Astrocyte (in vitro differentiated cells and primary cell): ENCODE results near the gene TLR9. TPM values are rescaled to one million over a fixed set of nuclear protein-coding genes. Genes with fewer than 3 reads are reported as not detected.

Experiments
- DNase-seq: peaks from one replicate; pipeline ENCODE4 v3.0.0-alpha.2; 2010; ENCODE audit warnings: low read depth
- FAIRE-seq: peaks from 2 replicates; lab custom pipeline; 2011; peaks lifted over from hg19 to GRCh38; lab: Jason Lieb, UNC
- H2AFZ ChIP-seq: 2 replicates; pipeline ENCODE4 v1.6.0; 2012; ENCODE audit warnings: low read depth, low read length, inconsistent platforms
- H3K27ac ChIP-seq: 2 replicates; pipeline ENCODE4 v1.5.1; 2011; ENCODE audit warnings: low read depth, low read length, inconsistent platforms
- H3K27me3 ChIP-seq: 2 replicates; pipeline ENCODE4 v1.6.0; 2011; ENCODE audit warnings: low read length, inconsistent platforms; ENCODE audit not compliant: insufficient read depth
- H3K36me3 ChIP-seq: 2 replicates; pipeline ENCODE4 v1.5.1; 2011; ENCODE audit warnings: low read length, inconsistent platforms; ENCODE audit not compliant: insufficient read depth
- H3K4me1 ChIP-seq: 2 replicates; pipeline ENCODE4 v1.5.1; 2011; ENCODE audit warnings: low read length, inconsistent platforms; ENCODE audit not compliant: insufficient read depth
- H3K4me2 ChIP-seq: 2 replicates; pipeline ENCODE4 v1.6.0; 2012; ENCODE audit warnings: low read length, inconsistent platforms
- H3K4me3 ChIP-seq: 2 replicates; pipeline ENCODE4 v1.5.1; 2011; ENCODE audit warnings: low read depth, mild to moderate bottlenecking, low read length, inconsistent platforms; ENCODE audit not compliant: insufficient read depth
- H3K79me2 ChIP-seq: 2 replicates; pipeline ENCODE4 v1.6.0; 2012; ENCODE audit warnings: mild to moderate bottlenecking, low read length, inconsistent platforms; ENCODE audit not compliant: insufficient read depth
- H3K9ac ChIP-seq: 2 replicates; pipeline ENCODE4 v1.6.0; 2012; ENCODE audit warnings: mild to moderate bottlenecking, low read length, inconsistent platforms
- H3K9me3 ChIP-seq: 2 replicates; pipeline ENCODE4 v1.5.1; 2012; ENCODE audit warnings: low read depth, mild to moderate bottlenecking, low read length, inconsistent platforms; ENCODE audit not compliant: insufficient read depth
- H4K20me1 ChIP-seq: 2 replicates; pipeline ENCODE4 v1.6.0; 2012; ENCODE audit warnings: low read length, inconsistent platforms; ENCODE audit not compliant: insufficient read depth
- H3K27ac Mint-ChIP-seq: one replicate; pipeline ENCODE4 v1.8.0; 2021; ENCODE audit warnings: mild to moderate bottlenecking, mixed read lengths; ENCODE audit not compliant: unreplicated experiment
- H3K27me3 Mint-ChIP-seq: one replicate; pipeline ENCODE4 v1.8.0; 2021; ENCODE audit warnings: low read depth, mixed read lengths; ENCODE audit not compliant: unreplicated experiment
- H3K36me3 Mint-ChIP-seq: one replicate; pipeline ENCODE4 v1.8.0; 2021; ENCODE audit warnings: low read depth, mixed read lengths; ENCODE audit not compliant: unreplicated experiment
- H3K4me1 Mint-ChIP-seq: one replicate; pipeline ENCODE4 v1.8.0; 2021; ENCODE audit warnings: low read depth, mixed read lengths; ENCODE audit not compliant: unreplicated experiment
- H3K4me3 Mint-ChIP-seq: one replicate; pipeline ENCODE4 v1.8.0; 2021; ENCODE audit warnings: mild to moderate bottlenecking, moderate library complexity, mixed read lengths; ENCODE audit not compliant: unreplicated experiment
- H3K9me3 Mint-ChIP-seq: one replicate; pipeline ENCODE4 v1.8.0; 2021; ENCODE audit warnings: mild to moderate bottlenecking, mixed read lengths; ENCODE audit not compliant: unreplicated experiment
- CTCF ChIP-seq: IDR thresholded peaks from 2 replicates; pipeline ENCODE4 v1.5.1; 2011; ENCODE audit warnings: low read depth, mild to moderate bottlenecking, inconsistent platforms, low read length, moderate library complexity; ENCODE audit not compliant: insufficient read depth
- EZH2 ChIP-seq: IDR thresholded peaks from 2 replicates; pipeline ENCODE4 v1.6.1; 2012; ENCODE audit warnings: mild to moderate bottlenecking, low read length, inconsistent platforms; ENCODE audit not compliant: insufficient read depth
- total RNA-seq: library from RNA; stranded (reverse); gene quantifications from 2 replicates; pipeline ENCODE4 v1.2.1, GENCODE V29; 2021

TLR9 gene
- total RNA-seq, 1 donor from 2014 or later = 0.25 TPM

GRCh38 chr3:52233968-52234367 is 8.5 kb upstream of the TLR9 start:
- no peak overlapping the region for H3K9ac ChIP-seq
- no peak overlapping the region for H3K27ac Mint-ChIP-seq
- FAIRE-seq = no peak
- DNase-seq = no peak
- peaks cover 63% of the 10 kb centered on the region for H3K79me2 ChIP-seq
- H3K4me1 Mint-ChIP-seq = peaks cover 13% of the 10 kb centered on the region
- H3K4me3 ChIP-seq = no peak overlapping the region
- no peaks in the 10 kb centered on the region for H3K9me3 ChIP-seq
- H3K27me3 Mint-ChIP-seq = no peaks in the 10 kb centered on the region
- no peak overlapping the region for H3K27ac ChIP-seq
- H3K36me3 Mint-ChIP-seq = peaks cover 12% of the 10 kb centered on the region
- H3K9me3 Mint-ChIP-seq = no peaks in the 10 kb centered on the region
- H2AFZ ChIP-seq = no peak overlapping the region
- H4K20me1 ChIP-seq = peaks cover 77% of the 10 kb centered on the region
- H3K4me1 ChIP-seq = peaks cover 23% of the 10 kb centered on the region
- no peak overlapping the region for H3K4me3 Mint-ChIP-seq
- H3K4me2 ChIP-seq = no peak overlapping the region
- peaks cover 11% of the 10 kb centered on the region for H3K36me3 ChIP-seq
- no peaks in the 10 kb centered on the region for H3K27me3 ChIP-seq
- TF ChIP-seq EZH2 (no peak), CTCF (no peak)

GRCh38 chr3:52233108-52233591 is 7.7 kb upstream of the TLR9 start:
- DNase-seq = no peak
- H3K9ac ChIP-seq = no peak overlapping the region
- no peaks in the 10 kb centered on the region for H3K9me3 ChIP-seq
- peaks cover 13% of the 10 kb centered on the region for H3K36me3 ChIP-seq
- no peak for FAIRE-seq
- peaks cover 55% of the 10 kb centered on the region for H3K79me2 ChIP-seq
- peaks cover 76% of the 10 kb centered on the region for H4K20me1 ChIP-seq
- H3K36me3 Mint-ChIP-seq = peaks cover 12% of the 10 kb centered on the region
- no peak overlapping the region for H3K27ac ChIP-seq
- H2AFZ ChIP-seq = no peak overlapping the region
- no peak for TF ChIP-seq EZH2
- no peak for TF ChIP-seq CTCF
- peak overlapping the region; percentile 62 for H3K27ac Mint-ChIP-seq
- H3K9me3 Mint-ChIP-seq = no peaks in the 10 kb centered on the region
- peaks cover 19% of the 10 kb centered on the region for H3K4me1 ChIP-seq
- peaks cover 13% of the 10 kb centered on the region for H3K4me1 Mint-ChIP-seq
- H3K4me3 ChIP-seq = no peak overlapping the region
- H3K27me3 ChIP-seq = no peaks in the 10 kb centered on the region
- H3K4me2 ChIP-seq = no peak overlapping the region
- H3K27me3 Mint-ChIP-seq = no peaks in the 10 kb centered on the region
- H3K4me3 Mint-ChIP-seq = no peak overlapping the region

- H3K9ac ChIP-seq = no peak overlapping the region
- no peak overlapping the region for H3K27ac ChIP-seq
- no peak overlapping the region for H3K4me2 ChIP-seq
- H3K27me3 ChIP-seq = no peaks in the 10 kb centered on the region
- TF ChIP-seq CTCF = no peak
- no peak for TF ChIP-seq EZH2
- no peak overlapping the region for H3K27ac Mint-ChIP-seq
- H3K9me3 Mint-ChIP-seq = no peaks in the 10 kb centered on the region
- H3K9me3 ChIP-seq = no peaks in the 10 kb centered on the region
- DNase-seq = no peak
- H3K36me3 Mint-ChIP-seq = peaks cover 12% of the 10 kb centered on the region
- H3K79me2 ChIP-seq = peaks cover 50% of the 10 kb centered on the region
- H3K27me3 Mint-ChIP-seq = no peaks in the 10 kb centered on the region
- no peak overlapping the region for H3K4me3 Mint-ChIP-seq
- peaks cover 13% of the 10 kb centered on the region for H3K36me3 ChIP-seq
- H3K4me1 ChIP-seq = peaks cover 12% of the 10 kb centered on the region
- H2AFZ ChIP-seq = no peak overlapping the region
- no peak overlapping the region for H3K4me3 ChIP-seq
- FAIRE-seq = no peak
- peaks cover 78% of the 10 kb centered on the region for H4K20me1 ChIP-seq
- peaks cover 13% of the 10 kb centered on the region for H3K4me1 Mint-ChIP-seq
These were observed 7.0 kb upstream of the TLR9 start for GRCh38 chr3:52232279-52233107.
